ENCODE measurements around the gene PM20D2.

PM20D2 gene, protein sequence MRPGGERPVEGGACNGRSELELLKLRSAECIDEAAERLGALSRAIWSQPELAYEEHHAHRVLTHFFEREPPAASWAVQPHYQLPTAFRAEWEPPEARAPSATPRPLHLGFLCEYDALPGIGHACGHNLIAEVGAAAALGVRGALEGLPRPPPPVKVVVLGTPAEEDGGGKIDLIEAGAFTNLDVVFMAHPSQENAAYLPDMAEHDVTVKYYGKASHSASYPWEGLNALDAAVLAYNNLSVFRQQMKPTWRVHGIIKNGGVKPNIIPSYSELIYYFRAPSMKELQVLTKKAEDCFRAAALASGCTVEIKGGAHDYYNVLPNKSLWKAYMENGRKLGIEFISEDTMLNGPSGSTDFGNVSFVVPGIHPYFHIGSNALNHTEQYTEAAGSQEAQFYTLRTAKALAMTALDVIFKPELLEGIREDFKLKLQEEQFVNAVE
- long read RNA-seq, full-length matches to known transcripts = 43 of 70 reads
- long read RNA-seq, partial matches to known transcripts = 1 of 70 reads
- long read RNA-seq, other reads (novel, unspliced or antisense) = 26 of 70 reads

- TF ChIP-seq POLR2AphosphoS5 (IDR thresholded peaks at IDR 0.05; ENCODE audit: low read depth) (peak; percentile 86), GABPA (IDR thresholded peaks at IDR 0.05; ENCODE audit: low read depth) (no peak)
- TF ChIP-seq, protein P1, sequence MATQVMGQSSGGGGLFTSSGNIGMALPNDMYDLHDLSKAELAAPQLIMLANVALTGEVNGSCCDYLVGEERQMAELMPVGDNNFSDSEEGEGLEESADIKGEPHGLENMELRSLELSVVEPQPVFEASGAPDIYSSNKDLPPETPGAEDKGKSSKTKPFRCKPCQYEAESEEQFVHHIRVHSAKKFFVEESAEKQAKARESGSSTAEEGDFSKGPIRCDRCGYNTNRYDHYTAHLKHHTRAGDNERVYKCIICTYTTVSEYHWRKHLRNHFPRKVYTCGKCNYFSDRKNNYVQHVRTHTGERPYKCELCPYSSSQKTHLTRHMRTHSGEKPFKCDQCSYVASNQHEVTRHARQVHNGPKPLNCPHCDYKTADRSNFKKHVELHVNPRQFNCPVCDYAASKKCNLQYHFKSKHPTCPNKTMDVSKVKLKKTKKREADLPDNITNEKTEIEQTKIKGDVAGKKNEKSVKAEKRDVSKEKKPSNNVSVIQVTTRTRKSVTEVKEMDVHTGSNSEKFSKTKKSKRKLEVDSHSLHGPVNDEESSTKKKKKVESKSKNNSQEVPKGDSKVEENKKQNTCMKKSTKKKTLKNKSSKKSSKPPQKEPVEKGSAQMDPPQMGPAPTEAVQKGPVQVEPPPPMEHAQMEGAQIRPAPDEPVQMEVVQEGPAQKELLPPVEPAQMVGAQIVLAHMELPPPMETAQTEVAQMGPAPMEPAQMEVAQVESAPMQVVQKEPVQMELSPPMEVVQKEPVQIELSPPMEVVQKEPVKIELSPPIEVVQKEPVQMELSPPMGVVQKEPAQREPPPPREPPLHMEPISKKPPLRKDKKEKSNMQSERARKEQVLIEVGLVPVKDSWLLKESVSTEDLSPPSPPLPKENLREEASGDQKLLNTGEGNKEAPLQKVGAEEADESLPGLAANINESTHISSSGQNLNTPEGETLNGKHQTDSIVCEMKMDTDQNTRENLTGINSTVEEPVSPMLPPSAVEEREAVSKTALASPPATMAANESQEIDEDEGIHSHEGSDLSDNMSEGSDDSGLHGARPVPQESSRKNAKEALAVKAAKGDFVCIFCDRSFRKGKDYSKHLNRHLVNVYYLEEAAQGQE (IDR thresholded peaks at IDR 0.05; ENCODE audit: insufficient replicate concordance, low read depth) = peak; percentile 56
- Histone ChIP-seq H3K27ac (replicated peaks) (peak within 1 kb of the TSS; percentile 93), H3K27me3 (ENCODE audit: insufficient read depth, poor library complexity, severe bottlenecking) (no peaks in the 10 kb centered on the region), H3K4me3 (replicated peaks; ENCODE audit: insufficient read depth, low read length) (peak within 1 kb of the TSS; percentile 82)
- DNase-seq (ENCODE audit: low read depth in 1 of 2, low spot score in 1 of 2) = peak; percentile 66 to 84
These were observed at the start of gene PM20D2 for GRCh38 chr6:89145956-89146717. Gene PM20D2, plus strand, starts transcription at chr6:89146055. Its CDS starts 90 bp downstream, at chr6:89146145.

DNA sequence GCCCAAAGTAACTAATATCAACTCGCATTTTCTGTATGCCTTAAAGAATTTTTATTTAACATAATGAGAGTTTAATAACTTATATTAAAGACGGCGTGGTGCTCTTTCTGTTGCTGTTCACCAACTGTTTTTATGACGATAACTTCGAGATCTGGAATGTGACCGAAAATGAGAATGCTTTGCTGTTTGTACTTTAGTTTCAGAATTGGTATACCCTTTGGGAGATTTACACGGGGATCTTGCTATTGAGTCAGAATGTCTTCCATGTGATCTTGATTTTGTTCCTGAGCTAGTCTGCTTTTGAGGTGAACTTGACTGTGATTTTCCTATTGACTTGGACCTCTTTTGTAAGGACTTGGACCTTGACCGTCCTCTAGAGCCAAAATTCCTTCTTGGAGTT is 47.4 kb upstream of the PM20D2 start:
- Histone ChIP-seq H3K27ac (replicated peaks) (no peak overlapping the region), H3K4me3 (replicated peaks; ENCODE audit: insufficient read depth, low read length) (no peak overlapping the region), H3K27me3 (ENCODE audit: insufficient read depth, poor library complexity, severe bottlenecking) (no peaks in the 10 kb centered on the region)
- no peak for TF ChIP-seq SPI1 (IDR thresholded peaks at IDR 0.05; ENCODE audit: borderline replicate concordance, low read depth)
- no peak for TF ChIP-seq POLR2AphosphoS5 (IDR thresholded peaks at IDR 0.05; ENCODE audit: low read depth)
- no peak for TF ChIP-seq GABPA (IDR thresholded peaks at IDR 0.05; ENCODE audit: low read depth)
- TF ChIP-seq, protein P1 (IDR thresholded peaks at IDR 0.05; ENCODE audit: insufficient replicate concordance, low read depth) = no peak
- TF ChIP-seq CTCF (IDR thresholded peaks at IDR 0.05; ENCODE audit: insufficient read depth, low read length) = no peak
- no peak for DNase-seq (ENCODE audit: low read depth in 1 of 2, low spot score in 1 of 2)

GRCh38 chr6:89100114-89100513 is 45.7 kb upstream of the PM20D2 start:
- H3K4me3 ChIP-seq (replicated peaks; ENCODE audit: insufficient read depth, low read length) = no peak overlapping the region
- no peak overlapping the region for H3K27ac ChIP-seq (replicated peaks)
- TF ChIP-seq, protein P1 (IDR thresholded peaks at IDR 0.05; ENCODE audit: insufficient replicate concordance, low read depth) = no peak
- TF ChIP-seq SPI1 (IDR thresholded peaks at IDR 0.05; ENCODE audit: borderline replicate concordance, low read depth) = no peak
- no peak for TF ChIP-seq POLR2AphosphoS5 (IDR thresholded peaks at IDR 0.05; ENCODE audit: low read depth)
- no peak for TF ChIP-seq GABPA (IDR thresholded peaks at IDR 0.05; ENCODE audit: low read depth)
- TF ChIP-seq CTCF (IDR thresholded peaks at IDR 0.05; ENCODE audit: insufficient read depth, low read length) = no peak
- no peaks in the 10 kb centered on the region for H3K27me3 ChIP-seq (ENCODE audit: insufficient read depth, poor library complexity, severe bottlenecking)
- no peak for DNase-seq (ENCODE audit: low read depth in 1 of 2, low spot score in 1 of 2)
